ENCODE data around the gene CDYL2.
A peak's percentile ranks its signal among the peaks of the same experiment; 100 is the strongest.
"Not testable (repeated sequence)": the region's sequence is repeated elsewhere in the genome, so short reads cannot be mapped to it uniquely, and the experiment has no call there.

Gene CDYL2

GRCh38 chr16:80804526-80805383 is at the start of gene CDYL2:
CDYL2 (minus strand) TSS chr16:80804598; CDS start chr16:80804173, 425 bp downstream.
- no peak for DNase-seq

GRCh38 chr16:80852261-80852872 is 48.0 kb upstream of the CDYL2 start:
- DNase-seq, result no peak

GRCh38 chr16:80851831-80852230 is 47.4 kb upstream of the CDYL2 start:
- DNase-seq, result no peak

- no peak for DNase-seq
Observed at GRCh38 chr16:80850757-80851156, 46.4 kb upstream of the CDYL2 start.

GRCh38 chr16:80848862-80849261 is 44.5 kb upstream of the CDYL2 start:
- DNase-seq, result no peak

GRCh38 chr16:80846680-80847079 is 42.3 kb upstream of the CDYL2 start:
- DNase-seq, result no peak

GRCh38 chr16:80846275-80846674 is 41.9 kb upstream of the CDYL2 start:
- no peak for DNase-seq

- DNase-seq, result no peak
Observed at GRCh38 chr16:80844395-80844794, 40.0 kb upstream of the CDYL2 start.

GRCh38 chr16:80841231-80841630 is 36.8 kb upstream of the CDYL2 start:
- no peak for DNase-seq

- no peak for DNase-seq
Observed at GRCh38 chr16:80837533-80838147, 33.2 kb upstream of the CDYL2 start.

GRCh38 chr16:80836846-80837245 is 32.4 kb upstream of the CDYL2 start:
- DNase-seq, result no peak

GRCh38 chr16:80836202-80836601 is 31.8 kb upstream of the CDYL2 start:
- no peak for DNase-seq

- DNase-seq, result no peak
Observed at GRCh38 chr16:80831039-80831438, 26.6 kb upstream of the CDYL2 start.

- DNase-seq, result no peak
Observed at GRCh38 chr16:80828495-80828894, 24.1 kb upstream of the CDYL2 start.

GRCh38 chr16:80827007-80827406 is 22.6 kb upstream of the CDYL2 start:
- DNase-seq, result no peak

- DNase-seq, result no peak
Observed at GRCh38 chr16:80825365-80825758, 21.0 kb upstream of the CDYL2 start.

- peak in 1 of 2 experiments; percentile 29 for DNase-seq
Observed at GRCh38 chr16:80824623-80825364, 20.4 kb upstream of the CDYL2 start.

- DNase-seq, result no peak
Observed at GRCh38 chr16:80819988-80820387, 15.6 kb upstream of the CDYL2 start.

- no peak for DNase-seq
Observed at GRCh38 chr16:80816356-80816755, 12.0 kb upstream of the CDYL2 start.

- DNase-seq, result not testable (repeated sequence)
Observed at GRCh38 chr16:80815278-80815677, 10.9 kb upstream of the CDYL2 start.

GRCh38 chr16:80812593-80812992 is 8.2 kb upstream of the CDYL2 start:
- DNase-seq, result no peak

GRCh38 chr16:80809366-80809765 is 5.0 kb upstream of the CDYL2 start:
- DNase-seq, result no peak

- DNase-seq, result no peak
Observed at GRCh38 chr16:80807906-80808305, 3.5 kb upstream of the CDYL2 start.

Measured in NCI-H446 (cell line).